ENCODE results near the gene RMI2.

The RMI2 gene

DNA sequence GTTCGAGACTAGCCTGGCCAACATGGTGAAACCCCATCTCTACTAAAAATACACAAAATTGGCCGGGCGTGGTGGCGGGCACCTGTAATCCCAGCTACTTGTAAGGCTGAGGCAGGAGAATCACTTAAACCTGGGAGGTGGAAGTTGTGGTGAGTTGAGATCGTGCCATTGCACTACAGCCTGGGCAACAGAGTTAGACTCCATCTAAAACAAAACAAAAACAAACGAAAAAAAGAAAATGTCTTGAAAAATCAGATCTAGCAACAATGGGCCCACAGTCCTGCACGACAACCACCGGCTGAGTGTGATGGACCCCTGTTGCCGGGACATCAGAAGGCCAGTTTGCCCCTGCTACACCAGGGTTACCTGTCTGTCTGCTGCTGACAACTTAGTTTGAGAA is 3.9 kb upstream of the RMI2 start:
- no peak overlapping the region for H3K4me3 ChIP-seq (ENCODE audit: low read depth, low read length)
- TF ChIP-seq, protein P1, sequence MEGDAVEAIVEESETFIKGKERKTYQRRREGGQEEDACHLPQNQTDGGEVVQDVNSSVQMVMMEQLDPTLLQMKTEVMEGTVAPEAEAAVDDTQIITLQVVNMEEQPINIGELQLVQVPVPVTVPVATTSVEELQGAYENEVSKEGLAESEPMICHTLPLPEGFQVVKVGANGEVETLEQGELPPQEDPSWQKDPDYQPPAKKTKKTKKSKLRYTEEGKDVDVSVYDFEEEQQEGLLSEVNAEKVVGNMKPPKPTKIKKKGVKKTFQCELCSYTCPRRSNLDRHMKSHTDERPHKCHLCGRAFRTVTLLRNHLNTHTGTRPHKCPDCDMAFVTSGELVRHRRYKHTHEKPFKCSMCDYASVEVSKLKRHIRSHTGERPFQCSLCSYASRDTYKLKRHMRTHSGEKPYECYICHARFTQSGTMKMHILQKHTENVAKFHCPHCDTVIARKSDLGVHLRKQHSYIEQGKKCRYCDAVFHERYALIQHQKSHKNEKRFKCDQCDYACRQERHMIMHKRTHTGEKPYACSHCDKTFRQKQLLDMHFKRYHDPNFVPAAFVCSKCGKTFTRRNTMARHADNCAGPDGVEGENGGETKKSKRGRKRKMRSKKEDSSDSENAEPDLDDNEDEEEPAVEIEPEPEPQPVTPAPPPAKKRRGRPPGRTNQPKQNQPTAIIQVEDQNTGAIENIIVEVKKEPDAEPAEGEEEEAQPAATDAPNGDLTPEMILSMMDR (IDR thresholded peaks at IDR 0.05; ENCODE audit: low read depth, low read length) = no peak

DNA sequence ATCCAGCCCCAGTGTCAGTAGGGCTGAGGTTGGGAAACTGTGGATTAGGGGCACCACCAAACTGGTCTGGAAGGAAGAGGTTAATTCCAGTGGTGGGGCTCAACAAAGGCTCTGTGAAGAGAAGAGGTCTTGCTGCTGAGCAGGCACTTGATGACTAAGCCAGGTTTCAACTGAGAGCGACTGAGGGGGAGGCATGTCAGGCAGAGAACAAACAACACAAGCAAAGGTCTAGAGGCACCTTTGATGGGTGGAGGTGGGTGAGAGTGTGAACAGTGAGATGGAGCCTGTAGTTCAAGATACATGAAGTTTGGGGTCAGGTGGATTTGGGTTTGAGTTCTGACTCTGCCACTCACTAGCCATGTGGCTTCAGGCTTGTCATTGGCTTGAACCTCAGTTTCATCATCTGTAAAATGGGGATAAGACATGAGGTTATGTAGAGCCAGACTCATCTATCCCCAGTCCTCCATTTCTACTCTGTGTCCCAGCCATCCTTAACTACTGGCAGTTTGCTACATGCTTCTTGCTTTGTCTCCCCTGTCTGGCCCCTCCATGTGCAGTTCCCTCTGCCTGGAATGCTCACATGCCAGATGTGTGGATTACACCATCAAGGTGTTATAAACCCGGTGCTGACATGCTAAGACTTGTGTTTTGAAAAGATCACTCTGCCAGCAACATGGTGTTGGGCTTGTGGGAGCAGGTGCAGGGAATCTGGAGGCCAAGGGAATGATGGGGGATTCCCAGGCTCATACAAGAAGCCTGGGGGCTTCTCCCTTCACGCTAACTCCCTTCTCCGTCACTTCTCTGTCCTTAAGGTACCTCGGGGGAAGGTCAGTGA is 3.0 kb upstream of the RMI2 start:
- H3K4me3 ChIP-seq (ENCODE audit: low read depth, low read length) = no peak overlapping the region

DNA sequence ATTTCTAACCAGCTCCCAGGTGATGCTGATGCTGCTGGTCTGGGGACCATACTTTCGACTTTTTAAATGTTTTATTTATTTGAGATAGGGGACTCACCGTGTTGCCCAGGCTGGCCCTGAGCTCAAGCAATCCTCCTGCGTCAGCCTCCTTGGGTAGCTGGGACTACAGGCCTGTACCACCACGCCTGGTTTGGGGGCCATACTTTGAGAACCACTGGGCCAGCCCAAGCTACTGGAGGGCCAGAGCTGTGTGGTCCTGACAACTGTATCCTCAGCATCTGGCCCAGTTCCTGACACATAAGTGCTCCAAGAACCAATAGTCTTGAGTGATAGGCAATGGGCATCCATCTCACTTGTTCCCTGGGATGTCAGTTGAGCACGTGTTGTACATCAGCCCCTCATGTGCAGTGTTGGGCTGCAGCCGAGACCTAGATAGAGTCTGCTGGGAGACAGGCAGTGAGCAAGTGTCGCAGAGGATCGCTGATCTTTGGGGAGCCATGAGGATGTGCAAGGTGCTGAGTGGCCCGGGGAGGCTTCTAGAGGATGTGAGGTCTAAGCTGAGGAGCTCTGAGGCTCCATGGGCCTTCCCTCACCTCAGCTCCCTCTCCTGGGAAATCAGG is 1.6 kb downstream of the RMI2 start:
- TF ChIP-seq, protein P1 (IDR thresholded peaks at IDR 0.05; ENCODE audit: low read depth, low read length) = no peak
- H3K4me3 ChIP-seq (ENCODE audit: low read depth, low read length) = no peak overlapping the region

More for the DNA sequence above, 3.0 kb upstream of the RMI2 start:
- TF ChIP-seq, protein P1 (IDR thresholded peaks at IDR 0.05; ENCODE audit: low read depth, low read length) = no peak

DNA sequence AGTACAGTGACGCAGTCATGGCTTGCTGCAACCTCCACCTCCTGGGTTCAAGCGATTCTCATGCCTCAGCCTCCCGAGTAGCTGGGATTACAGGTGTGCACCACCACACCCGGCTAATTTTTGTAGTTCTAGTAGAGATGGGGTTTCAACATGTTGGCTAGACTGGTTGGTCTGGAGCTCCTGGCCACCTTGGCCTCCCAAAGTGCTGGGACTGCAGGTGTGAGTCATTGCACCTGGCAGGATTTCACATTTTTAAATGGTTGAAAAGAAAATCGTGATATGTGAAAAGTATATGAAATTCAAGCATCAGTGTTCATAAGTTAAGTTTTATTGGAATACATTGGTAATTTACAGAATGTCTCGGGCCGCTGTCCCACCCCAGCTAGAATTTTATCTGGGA is 2.6 kb downstream of the RMI2 start:
- H3K4me3 ChIP-seq (ENCODE audit: low read depth, low read length) = no peak overlapping the region
- TF ChIP-seq, protein P1 (IDR thresholded peaks at IDR 0.05; ENCODE audit: low read depth, low read length) = no peak

DNA sequence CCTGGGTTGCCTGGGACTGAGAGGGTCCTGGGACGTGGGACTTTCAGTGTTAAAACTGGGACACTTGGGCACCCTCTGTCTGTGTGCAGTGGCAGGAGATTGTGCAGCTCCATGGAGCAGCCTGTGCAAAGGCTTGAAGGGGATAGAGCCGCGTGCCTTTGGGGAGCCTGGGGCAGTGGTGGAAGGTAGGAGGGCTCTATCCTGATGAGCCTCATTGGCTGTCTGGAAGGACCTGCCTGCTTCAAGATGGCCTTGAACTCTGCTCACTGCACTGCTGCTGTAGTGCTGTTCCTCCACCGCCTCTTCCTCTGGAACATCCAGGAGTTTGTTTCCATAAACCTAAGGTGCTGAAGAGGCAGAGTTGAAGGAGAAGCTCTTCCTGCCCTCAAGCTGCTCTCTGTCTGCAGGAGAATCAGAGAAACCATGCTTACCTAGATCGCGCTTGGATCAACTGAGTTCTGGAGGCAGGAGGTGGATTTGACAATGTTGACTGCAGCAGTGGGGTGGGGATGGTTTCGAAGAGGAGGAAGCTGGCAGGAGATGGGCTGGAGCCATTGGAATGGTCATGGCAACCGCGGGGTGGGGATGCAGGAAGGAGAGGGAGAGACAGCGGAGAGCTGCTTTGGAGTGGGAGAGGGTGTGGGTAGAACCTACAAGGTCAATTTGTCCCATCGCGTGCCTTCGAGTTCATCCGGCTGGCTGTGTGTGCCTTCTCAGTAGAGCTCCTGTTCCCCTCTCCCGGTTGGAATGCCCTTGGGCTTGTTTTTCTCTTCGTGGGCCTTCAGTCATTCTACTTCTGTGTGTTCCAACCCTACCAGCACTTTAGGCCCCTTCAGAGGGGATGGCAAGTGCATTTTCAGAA is 3.7 kb downstream of the RMI2 start:
- no peak overlapping the region for H3K4me3 ChIP-seq (ENCODE audit: low read depth, low read length)
- TF ChIP-seq, protein P1 (IDR thresholded peaks at IDR 0.05; ENCODE audit: low read depth, low read length) = no peak

DNA sequence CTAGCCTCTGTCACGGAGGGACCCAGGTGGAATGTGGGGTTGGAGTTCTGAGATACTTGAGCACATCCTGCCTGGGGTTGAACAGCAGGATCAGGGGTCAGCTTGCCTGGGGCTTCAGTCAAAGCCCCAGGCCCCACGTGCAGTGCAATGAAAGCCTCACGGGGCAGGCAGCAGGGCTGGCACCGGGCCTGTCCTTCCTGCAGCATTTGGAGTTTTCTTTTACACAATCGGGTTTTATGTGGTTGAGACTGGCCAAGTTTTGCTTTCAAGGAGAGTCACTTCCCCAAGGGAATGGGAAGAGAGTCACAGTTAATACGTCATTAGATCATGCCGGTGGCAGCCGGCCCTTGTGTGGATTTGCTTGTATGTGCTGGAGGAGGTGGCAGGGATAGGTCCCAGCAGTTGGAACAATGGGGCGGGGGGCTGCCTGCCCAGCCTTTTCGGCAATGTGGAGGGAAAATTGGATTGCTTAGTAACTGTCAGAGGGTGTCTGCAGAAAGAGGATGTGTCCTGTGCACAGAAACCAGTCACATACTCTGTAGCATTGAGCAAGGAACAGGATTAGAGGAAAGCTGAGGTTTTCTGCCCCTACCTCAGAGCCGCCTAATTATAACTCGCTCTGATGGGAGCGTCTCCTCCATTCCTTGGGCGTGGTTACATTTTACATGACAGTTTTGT is 4.5 kb downstream of the RMI2 start:
- TF ChIP-seq, protein P1 (IDR thresholded peaks at IDR 0.05; ENCODE audit: low read depth, low read length) = no peak

More for the DNA sequence above, 4.5 kb downstream of the RMI2 start:
- H3K4me3 ChIP-seq (ENCODE audit: low read depth, low read length) = peak overlapping the region; percentile 11; the same call in 1 of the 2 replicates

All from WI38 (cell line).